Epidermal melanocyte (primary cell): Measurements from ENCODE around the gene LHFPL6.
A peak's percentile ranks its signal among the peaks of the same experiment; 100 is the strongest.

ENCODE experiments used
- DNase-seq: peaks from one replicate; pipeline ENCODE4 v3.0.0; 2011; ENCODE audit warnings: low spot score; ENCODE audit not compliant: insufficient read length

LHFPL6 gene

GRCh38 chr13:39596176-39596575, 6.8 kb downstream of the LHFPL6 start:
- no peak for DNase-seq

- DNase-seq = no peak
Observed at GRCh38 chr13:39590466-39591036, 12.4 kb downstream of the LHFPL6 start.

GRCh38 chr13:39588384-39588783, 14.6 kb downstream of the LHFPL6 start:
- DNase-seq = no peak

DNA sequence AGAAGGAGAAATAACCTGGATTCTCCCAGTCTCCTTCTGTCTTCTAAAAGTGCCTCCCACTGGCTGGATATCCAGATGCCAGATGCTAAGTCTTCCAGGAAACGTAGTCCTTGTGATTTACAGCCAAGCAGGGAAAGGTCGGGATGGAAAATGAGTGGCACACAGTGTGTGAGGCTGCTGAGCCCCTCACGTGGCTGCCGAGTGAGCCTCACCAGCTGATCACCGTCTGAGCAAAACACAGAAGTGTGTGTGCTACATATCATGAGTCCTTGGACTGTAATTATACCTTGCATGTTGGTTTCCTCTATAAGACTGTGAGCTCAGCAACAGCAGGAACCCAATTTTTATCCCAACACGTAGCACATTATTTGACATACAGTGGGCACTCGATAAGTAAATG, 15.1 kb downstream of the LHFPL6 start:
- DNase-seq = no peak

- no peak for DNase-seq
Observed at GRCh38 chr13:39586958-39587605, 15.9 kb downstream of the LHFPL6 start.

DNA sequence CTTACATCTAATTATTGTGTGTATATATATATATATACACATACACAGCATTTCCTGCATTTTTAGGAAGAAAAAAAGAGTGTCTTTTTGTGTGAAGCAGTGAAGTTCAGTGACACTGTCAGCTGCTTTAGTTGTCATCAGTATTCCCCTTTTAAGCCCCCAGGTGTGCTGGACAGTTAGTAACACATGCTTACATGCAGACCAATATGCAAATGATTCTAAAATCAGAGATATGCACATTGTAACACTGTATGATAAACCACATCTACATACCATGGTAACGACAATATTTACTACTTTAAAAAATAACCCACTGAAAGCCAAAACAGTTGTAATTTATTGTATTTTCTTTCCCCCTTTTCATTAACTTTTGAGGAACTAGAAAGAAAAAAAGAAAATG, 16.8 kb downstream of the LHFPL6 start:
- no peak for DNase-seq

DNA sequence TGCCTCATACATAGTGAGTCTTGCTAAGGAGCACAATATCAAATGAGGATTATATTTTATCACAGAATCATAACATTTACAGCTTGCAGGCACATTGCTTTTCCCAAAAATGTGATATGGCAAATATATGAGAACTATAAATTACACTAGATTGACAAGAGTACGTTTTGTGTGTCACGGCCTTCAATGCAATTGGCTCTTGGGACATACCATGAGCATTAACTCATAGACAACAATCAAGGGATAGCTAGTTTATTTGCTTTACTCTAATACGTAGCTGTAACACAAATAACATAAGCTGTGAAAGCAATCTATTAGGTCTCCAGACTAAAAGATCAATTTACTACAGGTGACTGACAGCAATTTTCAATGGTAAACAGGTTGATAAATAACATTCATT, 17.8 kb downstream of the LHFPL6 start:
- no peak for DNase-seq

DNA sequence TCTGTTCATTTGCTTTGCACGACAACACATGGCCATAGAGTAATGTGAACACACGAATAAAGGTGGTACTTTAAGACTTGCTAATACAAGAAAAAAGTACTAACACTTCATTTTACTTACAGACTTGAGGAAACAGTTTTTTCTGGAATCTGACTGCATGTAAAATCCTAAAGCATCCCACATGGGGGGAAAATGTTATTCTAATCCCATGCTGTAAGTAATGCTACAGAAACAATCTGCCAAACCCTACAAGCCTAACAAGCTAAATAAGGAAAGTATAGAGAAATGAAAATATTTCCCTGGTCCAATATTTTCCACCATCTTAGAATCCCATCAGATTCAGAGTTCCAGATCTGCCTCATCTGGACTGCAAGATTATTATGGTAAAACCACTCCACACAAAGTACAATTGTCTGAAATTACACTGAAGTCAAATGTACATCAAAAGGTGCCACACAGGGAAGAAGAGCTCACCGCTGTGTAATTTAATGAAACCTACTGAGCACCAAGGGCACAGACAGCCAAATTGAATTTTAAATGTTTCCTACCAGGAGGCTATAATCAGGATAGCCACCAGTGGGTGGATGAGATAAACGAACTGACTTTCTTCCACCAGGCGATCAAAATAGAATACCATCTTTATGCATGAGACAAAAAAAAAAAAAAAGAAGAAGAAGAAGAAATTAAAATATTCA, 22.0 kb downstream of the LHFPL6 start:
- DNase-seq = no peak

DNA sequence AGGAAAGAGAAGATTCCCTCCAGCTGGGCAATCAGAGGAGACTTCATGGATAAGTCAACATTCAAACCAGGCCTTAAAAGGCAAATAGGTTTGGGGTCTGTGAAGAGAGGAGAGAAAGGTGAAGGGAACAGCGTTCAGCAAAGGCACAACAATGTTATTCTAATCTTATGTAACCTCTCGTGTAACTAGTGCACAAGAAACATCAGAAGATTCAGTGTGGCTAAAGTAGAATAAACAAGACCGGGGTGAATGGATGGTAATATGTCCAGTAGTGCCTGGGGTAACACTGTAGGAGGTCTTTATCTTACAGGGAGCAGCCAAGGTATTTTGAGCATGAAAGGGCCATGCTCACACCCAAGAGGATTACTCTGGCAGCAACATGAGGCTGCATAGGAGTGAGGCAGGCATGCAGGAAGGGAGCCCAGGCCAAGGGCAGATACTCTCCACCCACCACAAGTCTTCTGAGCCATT, 24.1 kb downstream of the LHFPL6 start:
- no peak for DNase-seq

- no peak for DNase-seq
Observed at GRCh38 chr13:39577838-39578491, 25.0 kb downstream of the LHFPL6 start.

DNA sequence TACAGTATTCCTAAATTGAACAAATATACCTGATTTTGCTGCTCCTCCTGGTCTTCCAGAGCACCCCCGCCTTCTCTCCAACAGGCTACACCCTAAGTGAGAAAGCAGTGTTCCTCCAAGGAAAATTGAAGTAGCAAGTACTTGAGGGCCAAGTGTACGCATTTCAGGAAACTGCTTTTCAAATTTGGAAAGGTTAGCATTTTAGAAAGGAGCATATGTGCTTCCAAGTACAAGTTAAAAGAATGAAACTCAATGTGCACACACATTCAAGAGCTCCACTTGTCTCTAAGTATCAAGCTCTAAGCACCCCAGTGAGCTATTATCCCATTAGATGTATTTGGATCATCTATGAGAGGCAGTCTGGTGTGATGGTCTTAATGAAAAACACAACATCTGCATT, 25.8 kb downstream of the LHFPL6 start:
- no peak for DNase-seq

DNA sequence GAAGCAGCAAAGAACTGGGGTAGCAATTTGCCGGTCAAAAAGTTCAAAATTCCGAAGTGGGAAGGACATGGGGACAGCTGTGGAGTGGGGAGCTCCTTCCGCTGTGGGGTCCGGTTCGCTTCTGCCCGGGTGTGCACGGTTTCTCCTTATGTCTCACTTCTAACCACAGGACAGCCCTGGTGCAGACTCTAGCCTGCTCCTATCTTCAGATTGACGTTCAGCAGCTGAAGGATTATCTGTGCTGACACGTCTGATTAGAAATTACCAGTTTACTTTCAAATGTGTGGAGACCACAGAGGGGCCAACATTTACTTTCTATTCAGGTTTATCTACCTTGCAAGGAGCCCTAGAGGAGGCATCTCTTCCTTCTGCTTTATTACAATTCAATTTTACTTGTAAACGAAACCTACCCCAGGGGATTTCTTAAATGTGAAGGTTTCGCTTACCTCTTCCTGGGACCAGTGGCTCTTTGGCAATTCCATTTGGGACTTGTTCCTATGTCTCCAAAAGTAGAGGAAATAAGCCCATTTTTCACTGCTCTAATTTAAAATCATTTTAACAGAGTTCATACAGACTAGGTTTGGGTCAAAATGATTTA, 27.3 kb downstream of the LHFPL6 start:
- DNase-seq = no peak

DNA sequence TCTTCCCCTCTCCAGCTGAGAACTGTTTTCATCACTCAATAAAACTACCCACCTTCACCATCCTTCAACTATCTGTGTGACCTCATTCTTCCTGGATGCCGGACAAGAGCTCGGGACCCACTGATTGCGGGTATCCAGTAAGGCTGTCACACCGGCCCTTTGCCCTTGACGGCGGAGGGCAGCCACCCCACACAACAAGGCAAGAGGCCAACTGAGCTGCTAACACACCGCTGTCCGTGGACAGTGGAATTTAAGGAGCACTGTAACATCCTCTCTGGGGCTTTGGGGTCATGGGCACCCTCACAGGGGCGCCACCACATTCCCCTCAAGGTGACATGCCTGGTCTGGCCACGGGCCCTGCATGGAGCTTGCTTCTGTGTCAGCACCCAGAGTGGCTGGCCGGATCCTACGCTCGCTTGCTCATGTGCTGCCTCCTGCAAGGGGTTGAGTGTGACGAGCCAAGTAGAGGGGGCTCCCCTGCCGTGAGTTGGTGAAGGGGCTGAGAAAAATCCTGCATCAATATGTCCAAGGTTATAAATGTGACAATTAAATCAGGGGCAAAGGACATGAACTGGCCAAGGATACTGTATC, 31.4 kb downstream of the LHFPL6 start:
- no peak for DNase-seq

- no peak for DNase-seq
Observed at GRCh38 chr13:39567569-39567968, 35.4 kb downstream of the LHFPL6 start.

GRCh38 chr13:39566216-39566869, 36.6 kb downstream of the LHFPL6 start:
- no peak for DNase-seq

DNA sequence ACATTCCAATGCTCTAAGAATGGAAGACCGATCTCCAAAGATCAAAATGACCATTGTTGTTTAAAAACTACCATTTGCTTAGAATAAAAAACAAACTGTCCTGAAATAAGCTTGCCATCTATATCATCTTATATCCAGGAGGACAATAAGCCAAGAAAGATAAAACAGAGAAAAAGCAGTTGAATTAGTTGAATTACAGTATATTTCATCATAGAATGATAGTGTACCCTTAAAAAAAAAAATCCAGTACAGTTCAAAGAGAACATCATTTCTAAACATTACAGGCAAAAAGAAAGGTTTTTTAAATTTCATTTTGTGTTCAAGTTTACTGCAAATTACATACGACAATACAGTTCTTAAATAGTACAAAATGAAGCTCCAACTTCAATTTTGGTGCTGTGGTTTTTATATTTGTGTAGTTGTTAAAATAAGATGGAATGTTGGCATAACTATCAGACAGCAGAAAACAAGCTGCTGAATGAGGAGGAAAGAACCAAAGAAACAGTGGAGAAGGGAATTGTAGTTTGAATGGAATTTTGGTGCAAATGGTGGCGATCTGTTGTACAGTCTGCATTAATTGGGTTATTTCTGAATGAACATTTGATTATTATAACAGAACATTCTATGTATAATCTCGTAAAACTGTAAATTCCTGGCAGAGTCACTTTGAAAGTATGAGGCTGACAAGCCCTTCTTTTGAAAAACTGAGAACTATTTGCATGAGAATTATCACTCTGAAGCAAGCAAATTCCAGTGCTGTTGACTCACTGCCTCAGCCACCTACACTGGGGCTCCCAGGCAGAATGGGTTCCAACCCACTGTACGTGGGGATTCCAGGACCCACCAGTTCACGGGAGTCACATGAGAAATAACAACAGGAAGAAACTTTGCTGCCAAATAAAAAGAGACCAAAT, 37.7 kb downstream of the LHFPL6 start:
- DNase-seq = peak; percentile 64

GRCh38 chr13:39563470-39563735, 39.6 kb downstream of the LHFPL6 start:
- no peak for DNase-seq

DNA sequence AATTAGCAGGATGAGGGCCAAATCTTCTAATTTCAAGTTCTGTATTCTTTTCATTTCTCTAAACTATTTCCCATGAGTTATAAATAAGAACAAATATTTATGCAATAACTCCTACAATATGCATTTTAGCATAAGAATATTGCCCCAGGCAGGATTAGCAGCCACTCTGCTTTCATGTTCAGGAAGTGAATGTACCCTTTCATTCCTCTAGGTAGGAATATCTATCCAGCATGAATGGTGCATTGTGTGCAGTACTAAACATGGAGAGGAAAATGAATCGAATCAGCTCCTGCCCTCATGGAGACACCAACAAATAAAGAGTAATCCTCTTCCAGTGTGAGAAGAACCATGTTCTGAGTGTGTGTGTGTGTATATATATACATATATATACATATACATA, 41.0 kb downstream of the LHFPL6 start:
- DNase-seq = no peak

GRCh38 chr13:39559847-39560246, 43.1 kb downstream of the LHFPL6 start:
- DNase-seq = no peak

- no peak for DNase-seq
Observed at GRCh38 chr13:39557285-39557955, 45.6 kb downstream of the LHFPL6 start.
